ENCODE data around the gene FITM1. TPM values are rescaled to one million over a fixed set of nuclear protein-coding genes. Genes with fewer than 3 reads are reported as not detected.
A peak's percentile ranks its signal among the peaks of the same experiment; 100 is the strongest.

The FITM1 gene
- total and polyA plus RNA-seq, 8 donors: 0.68 to 1.5 (median 0.99) TPM

DNA sequence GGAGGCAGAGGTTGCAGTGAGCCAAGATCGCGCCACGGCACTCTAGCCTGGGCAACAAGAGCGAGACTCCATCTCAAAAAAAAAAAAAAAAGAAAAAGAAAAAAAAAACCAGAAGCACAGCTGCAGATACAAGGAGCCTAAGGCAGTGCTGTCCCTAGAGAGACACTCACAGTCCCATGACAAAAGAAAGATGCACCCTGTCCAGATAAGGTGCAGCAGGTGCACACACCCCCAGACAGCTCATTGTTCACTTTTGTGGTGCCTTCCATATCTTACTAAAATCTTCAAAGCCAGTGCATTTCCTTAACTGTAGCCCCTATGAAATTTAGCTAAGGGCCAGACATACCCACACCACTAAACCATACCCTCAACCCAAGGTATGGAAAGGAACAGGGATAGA lies 8.0 kb upstream of the FITM1 start:
- H3K4me1 ChIP-seq: peaks cover 0 to under 1% of the 10 kb centered on the region in 2 donors
- H3K4me3 ChIP-seq: no peak overlapping the region
- DNase-seq: no peak
- no peaks in the 10 kb centered on the region for H3K9me3 ChIP-seq
- no peak for ATAC-seq
- H3K36me3 ChIP-seq: peaks cover 0 to 71% of the 10 kb centered on the region in 2 donors
- TF ChIP-seq, protein P1, sequence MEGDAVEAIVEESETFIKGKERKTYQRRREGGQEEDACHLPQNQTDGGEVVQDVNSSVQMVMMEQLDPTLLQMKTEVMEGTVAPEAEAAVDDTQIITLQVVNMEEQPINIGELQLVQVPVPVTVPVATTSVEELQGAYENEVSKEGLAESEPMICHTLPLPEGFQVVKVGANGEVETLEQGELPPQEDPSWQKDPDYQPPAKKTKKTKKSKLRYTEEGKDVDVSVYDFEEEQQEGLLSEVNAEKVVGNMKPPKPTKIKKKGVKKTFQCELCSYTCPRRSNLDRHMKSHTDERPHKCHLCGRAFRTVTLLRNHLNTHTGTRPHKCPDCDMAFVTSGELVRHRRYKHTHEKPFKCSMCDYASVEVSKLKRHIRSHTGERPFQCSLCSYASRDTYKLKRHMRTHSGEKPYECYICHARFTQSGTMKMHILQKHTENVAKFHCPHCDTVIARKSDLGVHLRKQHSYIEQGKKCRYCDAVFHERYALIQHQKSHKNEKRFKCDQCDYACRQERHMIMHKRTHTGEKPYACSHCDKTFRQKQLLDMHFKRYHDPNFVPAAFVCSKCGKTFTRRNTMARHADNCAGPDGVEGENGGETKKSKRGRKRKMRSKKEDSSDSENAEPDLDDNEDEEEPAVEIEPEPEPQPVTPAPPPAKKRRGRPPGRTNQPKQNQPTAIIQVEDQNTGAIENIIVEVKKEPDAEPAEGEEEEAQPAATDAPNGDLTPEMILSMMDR (IDR thresholded peaks at IDR 0.05): no peak
- no peak overlapping the region for H3K27ac ChIP-seq
- intact Hi-C loops (cut with DNase I): no loop called here
- H3K27me3 ChIP-seq: no peaks in the 10 kb centered on the region

DNA sequence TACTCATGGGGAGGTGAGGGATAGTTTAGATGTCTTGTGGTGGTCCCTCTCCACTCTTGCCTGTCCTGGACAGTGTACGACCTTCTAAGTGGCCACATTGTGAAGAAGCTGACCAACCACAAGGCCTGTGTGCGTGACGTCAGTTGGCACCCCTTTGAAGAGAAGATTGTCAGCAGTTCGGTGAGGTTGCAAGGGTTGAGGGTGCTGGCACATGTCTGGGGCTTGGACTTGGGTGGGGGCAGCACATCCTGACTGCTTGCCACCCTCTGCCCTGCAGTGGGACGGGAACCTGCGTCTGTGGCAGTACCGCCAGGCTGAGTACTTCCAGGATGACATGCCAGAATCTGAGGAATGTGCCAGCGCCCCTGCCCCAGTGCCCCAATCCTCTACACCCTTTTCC lies 7.6 kb upstream of the FITM1 start:
- ATAC-seq: no peak
- intact Hi-C loops (cut with DNase I): no loop called here
- peaks cover 0 to 66% of the 10 kb centered on the region in 2 donors for H3K36me3 ChIP-seq
- H3K27me3 ChIP-seq: no peaks in the 10 kb centered on the region
- no peaks in the 10 kb centered on the region for H3K4me1 ChIP-seq
- no peaks in the 10 kb centered on the region for H3K9me3 ChIP-seq
- peak in 1 of 4 donors; percentile 48 for DNase-seq
- TF ChIP-seq, protein P1 (IDR thresholded peaks at IDR 0.05): no peak
- H3K4me3 ChIP-seq: no peak overlapping the region
- no peak overlapping the region for H3K27ac ChIP-seq

- DNase-seq (peak in 1 of 4 donors; percentile 39), ATAC-seq (no peak)
- Histone ChIP-seq H3K36me3 (peaks cover 0 to 58% of the 10 kb centered on the region in 2 donors), H3K9me3 (no peaks in the 10 kb centered on the region), H3K4me3 (no peak overlapping the region), H3K27me3 (no peaks in the 10 kb centered on the region), H3K27ac (peak overlapping the region in 1 of 2 donors; percentile 13), H3K4me1 (no peaks in the 10 kb centered on the region)
- TF ChIP-seq, protein P1 (IDR thresholded peaks at IDR 0.05): no peak
- intact Hi-C loops (cut with DNase I): no loop called here
These were observed 6.7 kb upstream of the FITM1 start for GRCh38 chr14:24123424-24124417.

DNA sequence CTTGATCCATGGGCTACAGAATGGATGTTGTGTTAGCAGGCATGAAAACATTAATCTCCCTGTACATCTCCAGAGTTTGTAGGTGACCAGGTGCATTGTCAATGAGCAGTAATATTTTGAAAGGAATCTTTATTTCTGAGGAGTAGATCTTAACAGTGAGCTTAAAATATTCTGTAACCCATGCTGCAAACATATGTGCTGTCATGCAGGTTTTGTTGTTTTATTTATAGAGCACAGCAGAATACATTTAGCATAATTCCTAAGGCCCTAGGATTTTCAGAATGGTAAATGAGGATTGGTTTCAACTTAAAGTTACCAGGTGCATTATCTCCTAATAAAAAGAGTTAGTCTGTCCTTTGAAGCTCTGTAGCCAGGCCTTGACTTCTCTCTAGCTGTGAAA lies 3.5 kb upstream of the FITM1 start:
- Histone ChIP-seq H3K27me3 (no peaks in the 10 kb centered on the region), H3K27ac (peak overlapping the region in 1 of 2 donors; percentile 18), H3K9me3 (no peaks in the 10 kb centered on the region), H3K4me1 (no peaks in the 10 kb centered on the region), H3K4me3 (no peak overlapping the region), H3K36me3 (peaks cover 0 to 26% of the 10 kb centered on the region in 2 donors)
- intact Hi-C loops (cut with DNase I): no loop called here
- no peak for DNase-seq
- TF ChIP-seq, protein P1 (IDR thresholded peaks at IDR 0.05): no peak
- ATAC-seq: no peak

DNA sequence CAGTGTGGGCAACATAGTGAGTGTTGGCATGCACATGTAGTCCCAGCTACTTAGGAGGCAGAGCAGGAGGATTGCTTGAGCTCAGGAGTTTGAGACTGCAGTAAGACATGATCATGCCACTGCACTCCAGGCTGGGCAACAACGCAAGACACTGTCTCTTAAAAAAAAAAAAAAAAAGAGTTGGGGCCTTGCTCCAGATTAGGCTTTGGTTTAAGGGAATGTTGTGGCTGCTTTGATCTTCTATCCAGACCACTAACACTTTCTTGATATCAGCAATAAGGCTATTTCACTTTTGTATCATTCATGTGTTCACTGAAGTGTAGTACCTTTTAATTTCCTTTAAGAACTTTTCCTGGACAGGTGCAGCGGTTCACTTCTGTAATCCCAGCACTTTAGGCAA lies 2.8 kb upstream of the FITM1 start:
- Histone ChIP-seq H3K27ac (no peak overlapping the region), H3K36me3 (peaks cover 0 to 18% of the 10 kb centered on the region in 2 donors), H3K9me3 (no peaks in the 10 kb centered on the region), H3K4me3 (no peak overlapping the region), H3K27me3 (no peaks in the 10 kb centered on the region), H3K4me1 (no peaks in the 10 kb centered on the region)
- intact Hi-C loops (cut with DNase I): no loop called here
- TF ChIP-seq, protein P1 (IDR thresholded peaks at IDR 0.05): no peak
- ATAC-seq (no peak), DNase-seq (no peak)
